ENCODE data around the gene LUZP4. TPM values are rescaled to one million over a fixed set of nuclear protein-coding genes. Genes with fewer than 3 reads are reported as not detected.
"Not testable (repeated sequence)": the region's sequence is repeated elsewhere in the genome, so short reads cannot be mapped to it uniquely, and the experiment has no call there.

Gene LUZP4
- total RNA-seq, 4 donors from 2014 or later, result not detected

DNA sequence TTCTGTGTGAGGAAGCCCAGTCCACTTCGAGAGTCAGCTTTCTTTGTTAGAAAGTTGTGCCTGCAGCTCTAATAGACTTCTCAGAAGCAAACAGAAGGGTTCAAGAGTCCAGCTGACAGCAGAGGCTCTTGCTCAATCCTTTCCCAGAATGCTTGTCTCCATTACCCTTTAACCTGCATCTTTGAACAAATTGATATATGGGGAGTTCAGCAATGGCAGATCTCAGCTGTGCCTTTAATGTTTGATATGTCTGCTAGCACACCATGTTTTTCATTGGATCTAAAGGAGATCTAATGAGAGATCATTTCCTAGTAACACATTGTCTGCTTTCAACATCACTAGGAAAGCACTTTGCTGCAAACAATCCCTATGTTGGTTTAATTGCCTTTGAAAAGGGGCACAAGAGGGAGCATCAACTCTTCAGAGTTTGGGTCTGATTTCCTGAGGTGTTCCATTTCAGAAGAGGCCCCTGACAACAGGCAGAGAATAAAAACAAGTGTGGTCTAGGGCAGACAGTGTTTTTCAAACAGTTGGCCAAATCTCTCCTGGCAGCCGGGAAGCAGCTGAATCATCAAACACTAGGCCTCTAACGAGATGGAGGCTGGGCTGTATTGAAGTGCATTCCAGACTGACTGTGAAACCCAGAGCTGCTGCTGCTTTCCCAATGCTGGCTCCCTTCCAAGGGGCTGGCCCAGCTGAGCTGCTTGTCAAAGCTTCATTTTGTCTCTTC lies 55.5 kb downstream of the LUZP4 start:
- peak in 1 of 2 donors; percentile 71 for TF ChIP-seq EP300 (IDR thresholded peaks at IDR 0.05)
- TF ChIP-seq, protein P1, sequence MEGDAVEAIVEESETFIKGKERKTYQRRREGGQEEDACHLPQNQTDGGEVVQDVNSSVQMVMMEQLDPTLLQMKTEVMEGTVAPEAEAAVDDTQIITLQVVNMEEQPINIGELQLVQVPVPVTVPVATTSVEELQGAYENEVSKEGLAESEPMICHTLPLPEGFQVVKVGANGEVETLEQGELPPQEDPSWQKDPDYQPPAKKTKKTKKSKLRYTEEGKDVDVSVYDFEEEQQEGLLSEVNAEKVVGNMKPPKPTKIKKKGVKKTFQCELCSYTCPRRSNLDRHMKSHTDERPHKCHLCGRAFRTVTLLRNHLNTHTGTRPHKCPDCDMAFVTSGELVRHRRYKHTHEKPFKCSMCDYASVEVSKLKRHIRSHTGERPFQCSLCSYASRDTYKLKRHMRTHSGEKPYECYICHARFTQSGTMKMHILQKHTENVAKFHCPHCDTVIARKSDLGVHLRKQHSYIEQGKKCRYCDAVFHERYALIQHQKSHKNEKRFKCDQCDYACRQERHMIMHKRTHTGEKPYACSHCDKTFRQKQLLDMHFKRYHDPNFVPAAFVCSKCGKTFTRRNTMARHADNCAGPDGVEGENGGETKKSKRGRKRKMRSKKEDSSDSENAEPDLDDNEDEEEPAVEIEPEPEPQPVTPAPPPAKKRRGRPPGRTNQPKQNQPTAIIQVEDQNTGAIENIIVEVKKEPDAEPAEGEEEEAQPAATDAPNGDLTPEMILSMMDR (IDR thresholded peaks at IDR 0.05), result no peak
- Histone ChIP-seq H3K27me3 (peaks cover 0 to 7% of the 10 kb centered on the region in 2 donors), H3K36me3 (no peaks in the 10 kb centered on the region), H3K4me1 (peaks cover 0 to 17% (median 10%) of the 10 kb centered on the region in 4 donors), H3K4me3 (no peak overlapping the region), H3K27ac (peak overlapping the region; percentile 55 to 85 (median 72)), H3K9me3 (no peaks in the 10 kb centered on the region)
- DNase-seq (ENCODE audit: low spot score in 2 of 2), result peak; percentile 68 to 77
- WGBS, 2 donors, result 4 to 19% methylated on average over 3 of the region's 3 CpGs

- H3K9me3 ChIP-seq, result no peaks in the 10 kb centered on the region
- no peaks in the 10 kb centered on the region for H3K36me3 ChIP-seq
- no peak for TF ChIP-seq EP300 (IDR thresholded peaks at IDR 0.05)
- TF ChIP-seq, protein P1 (IDR thresholded peaks at IDR 0.05), result no peak
- TF ChIP-seq POLR2A (IDR thresholded peaks at IDR 0.05), result no peak
- H3K4me3 ChIP-seq, result no peak overlapping the region
- peaks cover 0 to 12% of the 10 kb centered on the region in 2 donors for H3K27me3 ChIP-seq
- DNase-seq (ENCODE audit: low spot score in 2 of 2), result no peak
- H3K27ac ChIP-seq, result peak overlapping the region; percentile 55 to 79 (median 62)
- H3K4me1 ChIP-seq, result peaks cover 0 to 17% (median 10%) of the 10 kb centered on the region in 4 donors
- WGBS, 2 donors, result 14 to 39% methylated on average over 3 of the region's 3 CpGs
Observed at GRCh38 chrX:115345615-115346014, 56.1 kb downstream of the LUZP4 start.

DNA sequence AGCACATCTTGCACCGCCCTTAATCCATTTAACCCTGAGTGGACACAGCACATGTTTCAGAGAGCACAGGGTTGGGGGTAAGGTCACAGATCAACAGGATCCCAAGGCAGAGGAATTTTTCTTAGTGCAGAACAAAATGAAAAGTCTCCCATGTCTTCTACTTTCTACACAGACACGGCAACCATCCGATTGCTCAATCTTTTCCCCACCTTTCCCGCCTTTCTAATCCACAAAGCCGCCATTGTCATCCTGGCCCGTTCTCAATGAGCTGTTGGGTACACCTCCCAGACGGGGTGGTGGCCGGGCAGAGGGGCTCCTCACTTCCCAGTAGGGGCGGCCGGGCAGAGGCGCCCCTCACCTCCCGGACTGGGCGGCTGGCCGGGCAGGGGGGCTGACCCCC lies 57.2 kb downstream of the LUZP4 start:
- H3K9me3 ChIP-seq; H3K27me3 ChIP-seq; H3K27ac ChIP-seq; H3K36me3 ChIP-seq; DNase-seq (ENCODE audit: low spot score in 2 of 2); H3K4me3 ChIP-seq: not testable (repeated sequence)
- 89% methylated on average over 5 of the region's 14 CpGs; no CpG with 5 or more reads in 1 of the 2 donors for WGBS, 2 donors
- H3K4me1 ChIP-seq, result peaks cover 0 to 17% (median 10%) of the 10 kb centered on the region in 4 donors

- no peak overlapping the region for H3K4me3 ChIP-seq
- TF ChIP-seq EP300 (IDR thresholded peaks at IDR 0.05), result no peak
- TF ChIP-seq, protein P1 (IDR thresholded peaks at IDR 0.05), result no peak
- TF ChIP-seq POLR2A (IDR thresholded peaks at IDR 0.05), result no peak
Observed at GRCh38 chrX:115348446-115349225, 59.1 kb downstream of the LUZP4 start.

DNA sequence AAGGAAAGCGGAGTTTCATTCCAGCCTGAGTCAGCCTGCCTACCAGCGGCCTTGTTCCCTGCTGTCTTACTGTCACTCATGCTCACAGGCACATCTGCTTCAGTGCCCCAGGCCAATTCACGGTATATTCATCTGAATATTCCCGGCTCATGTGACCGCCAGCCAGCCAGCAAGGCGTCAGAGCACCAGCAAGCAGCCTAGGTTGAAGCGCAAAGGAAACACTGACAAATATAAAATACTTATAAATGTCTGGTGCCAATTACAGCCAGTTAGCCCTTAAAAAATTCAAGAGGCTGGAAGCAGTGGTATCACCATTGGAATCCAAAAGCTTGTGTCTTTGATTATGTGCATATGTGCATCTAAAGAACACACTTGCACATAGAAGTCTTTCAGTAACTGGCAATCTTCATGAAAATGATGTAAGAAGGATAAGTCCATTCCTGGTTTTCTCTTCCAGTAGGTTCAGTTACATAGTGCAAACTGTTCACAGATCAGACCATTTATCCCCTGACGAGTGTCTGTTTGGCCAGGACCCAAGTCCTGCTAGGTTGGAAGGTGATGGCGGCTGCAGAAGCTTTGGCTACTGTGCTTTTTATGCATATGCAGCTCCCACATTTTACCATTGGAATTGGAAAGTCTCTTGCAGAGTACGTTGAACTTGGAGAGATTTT lies 61.3 kb downstream of the LUZP4 start:
- Histone ChIP-seq H3K4me3 (no peak overlapping the region), H3K9me3 (no peaks in the 10 kb centered on the region), H3K4me1 (peaks cover 0 to 3% (median 2%) of the 10 kb centered on the region in 4 donors), H3K36me3 (no peaks in the 10 kb centered on the region), H3K27ac (peak overlapping the region in 1 of 4 donors; percentile 11), H3K27me3 (peaks cover 0 to 17% of the 10 kb centered on the region in 2 donors)
- TF ChIP-seq EP300 (IDR thresholded peaks at IDR 0.05), result no peak
- no peak for TF ChIP-seq POLR2A (IDR thresholded peaks at IDR 0.05)
- TF ChIP-seq, protein P1 (IDR thresholded peaks at IDR 0.05), result no peak
- DNase-seq (ENCODE audit: low spot score in 2 of 2), result no peak
- 66 to 78% methylated on average over 10 of the region's 10 CpGs for WGBS, 2 donors

More at GRCh38 chrX:115348446-115349225, 59.1 kb downstream of the LUZP4 start:
- Histone ChIP-seq H3K27ac (no peak overlapping the region), H3K4me1 (peaks cover 0 to 17% (median 10%) of the 10 kb centered on the region in 4 donors), H3K9me3 (no peaks in the 10 kb centered on the region), H3K36me3 (no peaks in the 10 kb centered on the region), H3K27me3 (peaks cover 0 to 9% of the 10 kb centered on the region in 2 donors)
- 63 to 65% methylated on average over 7 of the region's 7 CpGs for WGBS, 2 donors
- DNase-seq (ENCODE audit: low spot score in 2 of 2), result no peak

Data from tibial nerve (tissue), 4 donors.